Stimulated activated CD8-positive, alpha-beta memory T cell treated with anti-CD3 and anti-CD28 coated beads, Interleukin-12 subunit alpha, Interleukin-12 subunit beta, amount 100 ng/mL, for 24 hours (primary cell): ENCODE measurements around the gene SH3GL3.

Source experiments
- DNase-seq: peaks from one replicate; pipeline ENCODE4 v3.0.0-alpha.2; 2020; ENCODE audit errors: extremely low read depth

SH3GL3 gene

GRCh38 chr15:83510001-83510400 lies 62.9 kb downstream of the SH3GL3 start:
- no peak for DNase-seq

GRCh38 chr15:83512459-83512858 lies 65.3 kb downstream of the SH3GL3 start:
- no peak for DNase-seq

GRCh38 chr15:83514584-83514983 lies 67.4 kb downstream of the SH3GL3 start:
- no peak for DNase-seq

GRCh38 chr15:83515164-83515563 lies 68.0 kb downstream of the SH3GL3 start:
- no peak for DNase-seq

- DNase-seq, result no peak
Measured at GRCh38 chr15:83516935-83517334, 69.8 kb downstream of the SH3GL3 start.

- DNase-seq, result no peak
Measured at GRCh38 chr15:83526319-83526718, 79.2 kb downstream of the SH3GL3 start.

GRCh38 chr15:83533410-83533962 lies 86.3 kb downstream of the SH3GL3 start:
- DNase-seq, result no peak

GRCh38 chr15:83537606-83538005 lies 90.5 kb downstream of the SH3GL3 start:
- DNase-seq, result no peak

- no peak for DNase-seq
Measured at GRCh38 chr15:83538682-83539081, 91.5 kb downstream of the SH3GL3 start.

- no peak for DNase-seq
Measured at GRCh38 chr15:83545804-83546511, 98.8 kb downstream of the SH3GL3 start.

- no peak for DNase-seq
Measured at GRCh38 chr15:83546512-83546888, 99.4 kb downstream of the SH3GL3 start.

- DNase-seq, result no peak
Measured at GRCh38 chr15:83547168-83547567, 100.0 kb downstream of the SH3GL3 start.

GRCh38 chr15:83549623-83550022 lies 102.5 kb downstream of the SH3GL3 start:
- DNase-seq, result no peak

- no peak for DNase-seq
Measured at GRCh38 chr15:83554558-83554957, 107.4 kb downstream of the SH3GL3 start.

- no peak for DNase-seq
Measured at GRCh38 chr15:83555383-83555782, 108.2 kb downstream of the SH3GL3 start.

GRCh38 chr15:83556068-83556467 lies 108.9 kb downstream of the SH3GL3 start:
- DNase-seq, result no peak

- no peak for DNase-seq
Measured at GRCh38 chr15:83556754-83557153, 109.6 kb downstream of the SH3GL3 start.

GRCh38 chr15:83558146-83558545 lies 111.0 kb downstream of the SH3GL3 start:
- DNase-seq, result no peak

GRCh38 chr15:83559310-83559966 lies 112.3 kb downstream of the SH3GL3 start:
- DNase-seq, result no peak

- no peak for DNase-seq
Measured at GRCh38 chr15:83561661-83562060, 114.5 kb downstream of the SH3GL3 start.

- no peak for DNase-seq
Measured at GRCh38 chr15:83565138-83565537, 118.0 kb downstream of the SH3GL3 start.

- no peak for DNase-seq
Measured at GRCh38 chr15:83565553-83566159, 118.5 kb downstream of the SH3GL3 start.

- DNase-seq, result no peak
Measured at GRCh38 chr15:83567318-83567717, 120.2 kb downstream of the SH3GL3 start.
